Liver (tissue), 3 donors: ENCODE data around the gene ERBB4.

Source experiments
- CTCF ChIP-seq: fragments of 150-350 bp; IDR thresholded peaks from 2 replicates; pipeline ENCODE4 v1.5.1; 2017; ENCODE audit warnings: improper control_type of control experiment, low read depth, low read length; ENCODE audit not compliant: missing input control
- FOXA1 ChIP-seq: IDR thresholded peaks from 2 replicates; pipeline ENCODE4 v1.6.1; 2016; ENCODE audit warnings: antibody characterized with exemption
- GABPA ChIP-seq, 2 donors: IDR thresholded peaks in 1 of 2; conservative IDR thresholded peaks in 1 of 2; 2 replicates each; pipeline ENCODE4 v1.6.1; 2016; ENCODE audit warnings: antibody characterized with exemption in 2 of 2, mild to moderate bottlenecking in 1 of 2, moderate library complexity in 1 of 2
- HNF4A ChIP-seq, 2 donors: conservative IDR thresholded peaks; 2 replicates each; pipeline ENCODE4 v1.6.1; 2016; ENCODE audit warnings: antibody characterized with exemption in 2 of 2, mild to moderate bottlenecking in 2 of 2
- HNF4G ChIP-seq: IDR thresholded peaks from 2 replicates; pipeline ENCODE4 v1.6.1; 2016; ENCODE audit warnings: antibody characterized with exemption
- JUND ChIP-seq, 2 donors: IDR thresholded peaks; 2 replicates each; pipeline ENCODE4 v1.6.1; 2016; ENCODE audit warnings: antibody characterized with exemption in 2 of 2
- MAX ChIP-seq: IDR thresholded peaks from 2 replicates; pipeline ENCODE4 v1.6.1; 2016; ENCODE audit warnings: antibody characterized with exemption
- NR2F2 ChIP-seq: IDR thresholded peaks from 2 replicates; pipeline ENCODE4 v1.6.1; 2016; ENCODE audit warnings: antibody characterized with exemption
- RAD21 ChIP-seq, 2 donors: IDR thresholded peaks; 2 replicates each; pipeline ENCODE4 v1.6.1; 2016; ENCODE audit warnings: antibody characterized with exemption in 2 of 2, mild to moderate bottlenecking in 2 of 2
- REST ChIP-seq: IDR thresholded peaks from 2 replicates; pipeline ENCODE4 v1.6.1; 2016; ENCODE audit warnings: antibody characterized with exemption, mild to moderate bottlenecking
- SP1 ChIP-seq: IDR thresholded peaks from 2 replicates; pipeline ENCODE4 v1.6.1; 2018; ENCODE audit warnings: antibody characterized with exemption, mild to moderate bottlenecking
- YY1 ChIP-seq: IDR thresholded peaks from 2 replicates; pipeline ENCODE4 v1.6.1; 2016; ENCODE audit warnings: antibody characterized with exemption, mild to moderate bottlenecking
- ZBTB33 ChIP-seq: IDR thresholded peaks from 2 replicates; pipeline ENCODE4 v1.6.1; 2016; ENCODE audit warnings: antibody characterized with exemption
- donor health status: healthy.
- donor health status: healthy.

GRCh38 chr2:211654211-211654780 lies 884.3 kb downstream of the ERBB4 start:
- TF ChIP-seq YY1, result no peak
- TF ChIP-seq JUND (IDR thresholded peaks at IDR 0.05), result no peak
- no peak for TF ChIP-seq CTCF
- TF ChIP-seq ZBTB33, result no peak
- TF ChIP-seq SP1, result no peak
- TF ChIP-seq MAX, result no peak
- TF ChIP-seq REST, result no peak
- no peak for TF ChIP-seq NR2F2
- TF ChIP-seq GABPA (IDR thresholded peaks at IDR 0.05 in 1 of 2, conservative IDR thresholded peaks at IDR 0.05 in 1 of 2), result no peak
- no peak for TF ChIP-seq HNF4A (conservative IDR thresholded peaks at IDR 0.05)
- no peak for TF ChIP-seq HNF4G
- no peak for TF ChIP-seq FOXA1
- TF ChIP-seq RAD21 (IDR thresholded peaks at IDR 0.05), result no peak
